ENCODE results near the gene IKZF2.

IKZF2 gene

DNA sequence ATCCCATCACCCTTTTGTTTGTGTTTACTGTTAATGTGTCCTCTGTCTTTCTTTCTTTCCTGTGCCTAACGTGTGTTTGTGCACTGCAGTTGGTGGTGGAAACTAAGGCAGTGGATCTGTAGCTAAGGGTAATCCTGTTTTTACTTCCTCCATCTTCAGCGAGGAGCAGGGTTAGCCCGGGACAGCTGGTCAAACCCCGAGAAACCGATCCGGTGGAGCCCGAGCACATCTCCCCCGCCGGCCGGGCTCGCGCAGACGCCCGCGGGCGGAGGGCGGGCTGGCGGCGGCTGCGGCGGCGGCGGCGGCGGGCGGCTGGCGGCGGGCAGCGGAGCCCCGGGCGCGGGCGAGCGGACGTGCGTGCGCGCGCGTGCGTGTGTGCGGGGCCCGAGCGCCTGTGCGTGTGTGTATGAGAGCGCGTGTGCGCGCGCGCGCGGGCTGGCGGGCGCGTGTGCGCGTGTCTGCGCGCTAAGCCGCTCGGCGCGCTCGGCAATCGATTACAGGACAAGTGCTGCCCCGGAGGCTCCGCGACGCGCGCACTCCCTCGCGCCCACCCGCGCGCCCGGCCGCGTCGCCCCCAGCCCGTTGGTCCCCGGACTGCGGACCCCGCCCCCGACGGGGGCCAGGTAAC lies at the start of gene IKZF2:
IKZF2 (minus strand) TSS at position 176 of the 628 bp plus-strand sequence. CDS start 2,983 bp downstream, outside the sequence.
- peak; percentile 75 for DNase-seq (ENCODE audit: low read depth)

DNA sequence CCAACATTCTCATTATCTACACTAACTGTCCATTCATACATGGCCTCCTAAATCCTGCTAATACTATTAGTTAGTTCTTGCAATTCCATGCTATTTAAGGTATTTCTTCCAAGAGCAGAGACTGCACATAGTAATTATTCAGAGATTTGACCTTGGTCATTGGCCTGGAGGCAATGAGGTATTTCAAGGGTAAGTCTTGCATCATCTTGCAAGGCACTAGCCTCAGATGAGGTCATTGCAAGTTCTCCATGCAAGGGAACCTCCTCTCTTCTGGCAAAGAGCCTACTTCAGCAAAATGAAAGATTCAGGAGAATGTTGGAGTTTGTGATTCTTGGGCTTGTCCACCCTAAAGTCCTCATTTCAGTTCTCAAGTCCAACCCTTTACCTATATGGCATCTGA lies 48.5 kb upstream of the IKZF2 start:
- DNase-seq (ENCODE audit: low read depth): no peak

- no peak for DNase-seq (ENCODE audit: low read depth)
Observed at GRCh38 chr2:213189001-213189899, 37.8 kb upstream of the IKZF2 start.

DNA sequence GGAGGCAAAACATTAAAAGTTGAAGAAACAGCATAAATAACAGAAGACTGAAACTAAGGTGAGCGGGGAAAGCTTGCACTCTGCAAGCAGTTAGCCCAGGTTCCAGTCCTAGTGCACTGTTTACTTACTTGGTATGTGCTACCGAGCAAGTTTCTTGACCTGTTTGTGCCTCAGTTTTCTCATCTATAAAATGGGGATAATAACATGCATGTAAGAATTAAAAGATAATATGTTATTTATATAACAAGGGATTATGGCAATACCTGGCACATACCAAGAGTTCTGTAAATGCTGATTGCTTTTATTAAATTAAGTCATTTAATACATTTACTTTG lies 37.1 kb upstream of the IKZF2 start:
- no peak for DNase-seq (ENCODE audit: low read depth)

GRCh38 chr2:213187833-213188532 lies 36.6 kb upstream of the IKZF2 start:
- DNase-seq (ENCODE audit: low read depth): no peak

DNA sequence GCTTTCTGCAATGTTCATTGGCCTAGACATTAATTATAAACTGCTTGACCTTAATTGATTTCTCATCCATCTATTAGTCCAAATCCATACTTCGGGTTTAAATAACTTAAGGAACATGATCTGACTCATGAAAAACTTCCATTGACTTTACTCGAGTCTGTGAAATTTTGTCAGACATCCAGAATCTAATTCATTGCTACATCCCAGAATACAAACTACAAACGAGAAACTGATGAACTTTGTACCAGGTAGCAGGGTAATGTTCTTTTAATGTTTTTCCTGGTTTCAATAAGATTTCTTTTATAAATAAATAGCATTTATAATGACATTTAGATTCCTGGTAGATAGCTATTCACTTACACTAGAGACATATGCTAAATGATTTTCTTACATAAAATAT lies 36.0 kb upstream of the IKZF2 start:
- DNase-seq (ENCODE audit: low read depth): no peak

GRCh38 chr2:213185147-213185822 lies 33.9 kb upstream of the IKZF2 start:
- no peak for DNase-seq (ENCODE audit: low read depth)

GRCh38 chr2:213181712-213182111 lies 30.3 kb upstream of the IKZF2 start:
- DNase-seq (ENCODE audit: low read depth): no peak

DNA sequence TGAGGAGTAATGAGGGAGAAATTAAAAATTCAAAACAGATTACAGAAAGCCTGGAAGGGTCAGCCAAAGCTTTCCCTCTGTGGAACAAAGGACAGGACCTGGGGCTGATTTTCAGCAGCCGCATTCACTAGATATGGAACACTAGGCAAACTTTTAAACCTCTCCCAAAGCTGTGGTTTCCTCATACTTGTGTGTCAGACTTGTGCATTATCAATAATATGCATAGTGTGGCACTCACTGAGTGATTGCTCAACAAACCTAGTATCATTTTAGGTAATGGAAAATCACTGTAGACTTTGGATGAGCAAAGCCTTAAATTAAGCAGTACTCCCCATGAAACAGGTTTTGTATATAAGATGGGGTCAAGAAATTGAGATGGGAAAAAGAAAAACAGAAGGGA lies 26.3 kb upstream of the IKZF2 start:
- DNase-seq (ENCODE audit: low read depth): no peak

GRCh38 chr2:213175673-213176247 lies 24.3 kb upstream of the IKZF2 start:
- DNase-seq (ENCODE audit: low read depth): no peak

DNA sequence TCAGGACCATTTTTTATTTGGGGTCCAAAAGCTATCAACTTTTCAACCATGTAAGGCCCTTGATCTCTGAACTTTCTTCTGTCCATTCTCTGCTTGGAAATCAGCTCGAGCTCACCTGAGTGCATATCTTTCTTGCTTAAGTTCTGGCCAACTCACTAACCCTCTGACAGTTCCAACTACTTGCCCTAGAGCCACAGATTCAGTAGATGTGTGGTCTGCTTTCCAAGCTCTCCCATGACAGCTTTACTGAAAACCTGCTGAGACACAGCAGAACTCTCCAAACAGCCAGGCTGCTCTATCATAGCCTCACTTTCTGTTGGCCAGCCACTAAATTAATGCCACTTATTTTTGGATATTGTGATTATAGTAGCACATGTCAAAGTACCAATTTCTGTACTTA lies 21.2 kb upstream of the IKZF2 start:
- DNase-seq (ENCODE audit: low read depth): no peak

GRCh38 chr2:213171147-213171546 lies 19.7 kb upstream of the IKZF2 start:
- no peak for DNase-seq (ENCODE audit: low read depth)

DNA sequence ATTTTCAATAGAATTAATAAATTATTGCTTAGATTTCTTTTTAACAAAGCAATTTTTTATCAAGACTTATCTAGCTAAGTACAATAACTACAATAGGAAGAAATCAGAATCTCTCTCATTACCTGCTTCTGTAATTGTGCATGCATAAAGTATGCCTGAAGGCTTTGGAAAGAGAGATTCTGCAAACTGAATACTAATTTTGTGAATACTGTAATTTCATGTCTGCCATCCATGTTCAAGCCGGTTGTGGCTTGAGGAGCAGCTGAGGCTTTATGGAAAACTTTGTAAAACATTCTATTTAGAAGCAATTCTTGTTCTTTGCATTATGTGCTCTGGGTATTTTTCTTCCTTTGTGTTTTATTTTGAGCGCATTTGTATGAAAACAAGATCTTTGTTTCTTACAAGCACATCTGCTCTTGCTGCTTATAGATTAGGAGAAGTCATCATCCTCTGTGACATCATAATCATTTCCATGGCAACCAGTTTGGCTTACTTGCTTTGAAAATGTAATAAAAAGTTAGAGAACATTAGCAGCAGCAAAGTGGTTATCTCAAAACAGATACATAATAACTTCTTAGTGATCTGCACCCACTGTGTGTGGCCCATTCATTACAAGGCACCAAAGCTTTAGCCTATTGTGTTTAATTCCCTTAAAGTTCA lies 16.0 kb upstream of the IKZF2 start:
- DNase-seq (ENCODE audit: low read depth): no peak

GRCh38 chr2:213166109-213166508 lies 14.7 kb upstream of the IKZF2 start:
- no peak for DNase-seq (ENCODE audit: low read depth)

GRCh38 chr2:213164263-213164662 lies 12.9 kb upstream of the IKZF2 start:
- DNase-seq (ENCODE audit: low read depth): no peak

- DNase-seq (ENCODE audit: low read depth): no peak
Observed at GRCh38 chr2:213162516-213163118, 11.2 kb upstream of the IKZF2 start.

GRCh38 chr2:213161759-213162515 lies 10.5 kb upstream of the IKZF2 start:
- peak; percentile 73 for DNase-seq (ENCODE audit: low read depth)

- DNase-seq (ENCODE audit: low read depth): no peak
Observed at GRCh38 chr2:213159768-213160167, 8.4 kb upstream of the IKZF2 start.

DNA sequence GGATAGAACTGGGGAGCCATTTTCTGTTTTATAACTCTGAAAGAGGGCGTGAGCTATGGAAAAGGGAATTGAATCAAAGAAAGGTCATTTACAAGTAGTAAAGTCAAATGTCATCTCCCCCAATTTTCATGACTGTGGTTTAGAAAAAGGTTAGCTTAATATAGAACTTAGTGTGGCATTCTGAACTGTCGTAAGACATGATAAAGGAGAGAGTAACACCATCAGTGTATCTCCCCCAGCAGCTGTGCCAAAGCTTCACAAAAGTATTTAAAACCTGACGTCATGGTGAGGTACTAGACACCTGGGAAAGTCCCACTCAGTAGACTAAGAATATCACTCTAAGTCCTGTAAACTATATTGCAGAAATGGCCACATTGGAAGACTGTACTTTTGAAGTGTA lies 5.8 kb upstream of the IKZF2 start:
- DNase-seq (ENCODE audit: low read depth): no peak

DNA sequence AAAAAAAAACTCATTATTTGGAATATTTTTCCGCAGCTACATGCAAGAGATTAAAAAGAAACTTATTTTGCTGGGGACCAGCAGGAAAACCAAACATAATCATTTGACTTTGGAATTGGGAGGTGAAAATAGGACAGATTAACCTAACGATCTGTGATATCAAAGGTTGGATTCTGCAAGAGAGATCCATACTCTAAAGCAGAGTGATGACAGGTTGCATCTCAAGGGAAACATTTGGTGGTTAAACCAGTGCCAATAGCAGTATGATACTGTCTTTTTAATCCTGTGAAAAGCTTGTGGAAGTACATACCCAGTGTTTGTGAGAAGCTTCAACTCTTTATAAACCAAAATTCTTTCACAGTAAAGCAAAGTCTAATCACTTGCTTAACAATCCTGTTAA lies 5.3 kb upstream of the IKZF2 start:
- DNase-seq (ENCODE audit: low read depth): no peak

Measured in stromal cell of bone marrow (primary cell).